G401 (cell line): ENCODE results near the gene SDHB. TPM values are rescaled to one million over a fixed set of nuclear protein-coding genes. Genes with fewer than 3 reads are reported as not detected.

ENCODE experiments used
- DNase-seq: peaks from one replicate; pipeline ENCODE4 v3.0.0-alpha.2; 2015; ENCODE audit warnings: low spot score
- in situ Hi-C: cut with HindIII; loops from 2 replicates; pipeline ENCODE4 v1.10.0; 2016; ENCODE audit warnings: low sequenced_read_pairs, mixed read lengths
- total RNA-seq: library from RNA; depleted of rRNA; stranded (reverse); fragments of >200 nt; shearing (Covaris generic); gene quantifications from 2 replicates; pipeline ENCODE4 v1.2.3, GENCODE V29; 2014

Gene SDHB
- total RNA-seq, 1 experiment from 2014 or later, result 192 TPM

GRCh38 chr1:17053086-17053684 is 647 bp downstream of the SDHB start:
- in situ Hi-C loops, result no loop called here
- no peak for DNase-seq

DNA sequence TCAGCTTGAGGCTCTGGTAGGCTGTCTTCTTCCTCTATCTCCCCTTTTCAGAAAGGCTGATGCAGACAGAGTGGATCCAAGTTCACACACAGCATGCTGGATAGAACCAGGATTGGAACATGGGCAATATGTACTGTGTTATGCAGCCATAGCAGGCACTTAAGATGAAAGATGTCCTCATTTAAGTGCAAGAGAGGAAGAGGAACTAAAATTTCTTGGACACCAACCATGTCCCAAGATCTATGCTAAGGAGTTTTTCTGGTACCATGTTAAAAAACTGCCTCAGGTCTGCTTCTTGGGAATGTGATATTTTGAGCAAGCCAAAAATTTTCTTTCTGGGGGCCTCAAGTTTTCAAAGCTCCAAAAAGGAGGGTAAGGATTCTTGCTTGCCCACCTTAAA is 1.2 kb downstream of the SDHB start:
- DNase-seq, result no peak
- in situ Hi-C loops, result no loop called here

DNA sequence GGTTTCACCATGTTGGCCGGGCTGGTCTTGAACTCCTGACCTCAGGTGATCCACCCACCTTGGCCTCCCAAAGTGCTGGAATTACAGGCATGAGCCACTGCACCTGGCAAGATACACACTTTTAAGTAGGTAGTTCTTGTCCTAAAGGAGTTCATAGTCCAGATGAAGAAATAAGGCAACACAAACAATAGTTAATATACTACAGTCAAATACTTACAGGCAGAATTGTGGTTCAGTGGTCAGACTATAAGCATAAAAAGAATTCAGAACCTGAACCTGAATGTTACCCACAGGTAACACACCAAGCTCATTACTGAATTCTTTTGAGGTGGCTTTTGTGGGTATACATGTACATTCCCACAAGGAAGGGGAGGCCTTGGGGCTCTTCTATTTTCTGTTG is 1.8 kb downstream of the SDHB start:
- no peak for DNase-seq
- in situ Hi-C loops, result no loop called here

- in situ Hi-C loops, result no loop called here
- DNase-seq, result no peak
Measured at GRCh38 chr1:17047924-17048323, 5.9 kb downstream of the SDHB start.

GRCh38 chr1:17046334-17046657 is 7.5 kb downstream of the SDHB start:
- DNase-seq, result no peak
- in situ Hi-C loops, result no loop called here

- DNase-seq, result peak; percentile 83
- in situ Hi-C loops, result no loop called here
Measured at GRCh38 chr1:17045634-17046333, 8.0 kb downstream of the SDHB start.

DNA sequence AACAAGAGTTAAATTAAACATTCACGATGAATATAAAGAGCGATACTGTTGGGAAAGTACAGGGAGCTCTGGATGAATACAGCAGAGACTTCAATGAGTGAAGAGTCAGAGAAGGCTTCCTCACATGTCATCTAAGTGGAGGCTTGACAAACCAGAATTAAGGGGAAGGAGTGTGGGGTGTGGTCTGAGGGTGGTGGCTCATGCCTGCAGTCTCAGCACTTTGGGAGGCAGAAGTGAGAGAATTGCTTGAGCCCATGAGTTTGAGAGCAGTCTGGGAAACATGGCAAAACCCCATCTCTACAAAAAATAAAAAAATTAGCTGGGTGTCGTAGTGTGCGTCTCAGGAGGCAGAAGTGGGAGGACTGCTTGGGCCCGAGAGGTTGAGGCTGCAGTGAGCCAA is 8.7 kb downstream of the SDHB start:
- in situ Hi-C loops, result no loop called here

GRCh38 chr1:17043676-17044075 is 10.2 kb downstream of the SDHB start:
- DNase-seq, result no peak
- in situ Hi-C loops, result loop anchor here (5.0 kb wide), 1 partner anchor 71 kb away; no protein-coding TSS in a partner anchor

More for the DNA sequence above, 8.7 kb downstream of the SDHB start:
- no peak for DNase-seq

DNA sequence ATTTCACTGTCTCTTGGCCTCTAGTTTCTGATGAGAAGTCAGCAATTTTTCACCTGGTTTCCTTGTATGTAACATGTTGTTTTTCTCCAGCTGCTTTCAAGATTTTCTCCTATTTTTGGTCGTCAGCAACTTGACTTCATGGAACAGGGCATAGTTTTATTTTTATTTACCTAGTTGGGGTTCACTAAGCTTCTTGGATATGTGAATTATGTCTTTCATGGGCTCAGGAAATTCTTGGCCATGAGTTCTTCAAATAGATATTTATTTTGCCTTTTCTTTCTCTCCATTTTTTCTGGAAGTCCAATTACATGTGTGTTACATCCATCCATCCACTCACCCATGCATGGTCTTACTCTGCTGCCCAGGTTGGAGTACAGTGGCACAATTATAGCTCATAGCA is 13.7 kb downstream of the SDHB start:
- no peak for DNase-seq
- in situ Hi-C loops, result loop anchor here (5.0 kb wide), 1 partner anchor 68 kb away; no protein-coding TSS in a partner anchor

DNA sequence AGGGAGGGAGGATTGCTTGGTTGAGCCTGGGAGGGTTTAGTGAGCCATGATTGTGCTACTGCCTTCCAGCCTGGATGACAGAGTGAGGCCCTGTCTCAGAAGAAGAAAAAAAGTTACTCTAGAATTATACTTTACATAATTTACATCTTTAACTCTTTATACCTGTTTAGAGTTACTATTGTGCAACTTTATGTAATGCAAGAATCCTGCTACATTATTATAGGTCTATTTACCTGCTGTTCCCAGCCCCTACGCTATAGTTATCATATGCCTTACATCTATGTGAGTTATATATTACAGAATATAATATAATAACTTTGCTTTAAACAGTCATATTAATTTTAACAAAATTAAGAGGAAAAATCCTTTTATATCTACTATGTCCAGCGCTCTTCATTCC is 14.3 kb downstream of the SDHB start:
- DNase-seq, result no peak
- in situ Hi-C loops, result no loop called here

DNA sequence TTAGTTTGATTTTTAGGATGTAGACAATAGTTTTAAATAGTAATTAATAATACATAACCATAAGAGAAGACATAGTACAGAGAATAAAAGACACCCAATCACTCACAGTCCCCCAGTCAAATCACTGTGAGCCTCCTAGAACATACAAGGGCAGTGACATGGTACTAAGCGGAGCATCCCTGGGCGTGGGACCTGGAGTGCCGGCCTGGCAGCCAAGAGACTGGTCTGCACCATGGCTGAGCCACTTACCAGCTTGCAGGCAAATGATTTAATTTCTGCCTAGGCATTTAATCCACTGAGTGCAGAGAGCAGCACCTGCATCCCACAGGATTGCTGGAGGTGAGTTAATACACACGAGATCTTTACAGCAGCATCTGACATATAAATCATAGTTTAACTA is 20.4 kb downstream of the SDHB start:
- DNase-seq, result no peak
- in situ Hi-C loops, result no loop called here

GRCh38 chr1:17032741-17033140 is 21.1 kb downstream of the SDHB start:
- no peak for DNase-seq
- in situ Hi-C loops, result no loop called here

DNA sequence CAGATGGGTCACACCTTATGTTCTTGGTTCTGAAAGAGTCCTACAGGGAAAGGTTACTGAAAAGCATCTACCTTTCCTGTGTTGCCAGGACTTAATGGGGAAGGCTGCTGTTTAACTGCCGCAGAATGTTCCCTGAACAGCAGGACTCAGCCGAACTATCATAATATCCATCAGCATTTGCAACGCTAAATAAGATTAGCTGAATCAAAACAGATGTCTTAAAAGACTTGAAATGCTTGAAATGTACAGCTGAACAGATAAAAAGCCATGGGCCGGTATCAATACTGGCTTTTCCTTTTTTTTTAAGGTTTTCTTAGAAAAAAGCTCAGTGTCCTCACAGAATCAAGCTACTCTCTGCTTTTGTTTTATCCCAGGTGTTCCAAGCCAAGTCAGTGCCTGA is 22.4 kb downstream of the SDHB start:
- DNase-seq, result no peak
- in situ Hi-C loops, result no loop called here

GRCh38 chr1:17030206-17030605 is 23.6 kb downstream of the SDHB start:
- in situ Hi-C loops, result no loop called here

GRCh38 chr1:17028662-17029188 is 25.1 kb downstream of the SDHB start:
- DNase-seq, result no peak
- in situ Hi-C loops, result no loop called here

More at GRCh38 chr1:17030206-17030605, 23.6 kb downstream of the SDHB start:
- no peak for DNase-seq

DNA sequence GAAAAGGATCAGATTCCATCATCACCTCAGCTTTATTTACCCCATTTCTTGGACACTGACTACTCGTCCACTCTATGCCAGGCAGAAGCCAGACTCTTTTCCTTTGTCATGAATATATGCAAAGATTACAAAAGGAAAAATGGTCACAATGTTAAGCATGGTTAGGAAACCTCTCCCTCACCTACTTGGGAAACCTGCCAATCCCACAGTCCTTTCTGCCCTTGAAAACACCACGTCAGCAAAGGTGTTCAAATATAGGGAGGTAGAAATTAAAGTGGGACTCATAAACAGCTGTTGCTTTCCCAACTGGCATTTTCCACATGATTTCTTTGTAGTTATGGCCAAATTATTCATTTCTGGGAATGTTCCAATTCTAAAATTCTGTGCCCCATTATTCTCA is 25.9 kb downstream of the SDHB start:
- in situ Hi-C loops, result no loop called here
- no peak for DNase-seq

GRCh38 chr1:17027403-17027802 is 26.4 kb downstream of the SDHB start:
- no peak for DNase-seq
- in situ Hi-C loops, result no loop called here

DNA sequence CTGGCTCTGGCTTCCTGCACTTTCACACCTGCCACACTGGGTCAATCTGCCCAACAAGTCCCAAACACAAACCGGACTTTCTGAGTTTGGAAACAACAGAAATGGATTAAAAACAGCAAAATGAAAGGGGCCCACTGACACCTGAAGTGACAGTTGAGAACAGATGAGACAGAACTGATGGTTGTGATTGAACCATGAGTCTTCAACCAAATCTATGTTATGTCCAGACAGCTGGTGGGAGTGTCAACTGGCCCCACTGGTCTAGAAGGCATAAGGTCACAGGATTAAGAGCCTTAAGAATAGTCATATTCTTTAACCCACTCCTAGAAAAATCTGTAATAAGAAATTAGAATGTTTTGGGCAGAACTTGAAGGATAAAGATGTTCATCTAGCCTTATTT is 29.1 kb downstream of the SDHB start:
- in situ Hi-C loops, result no loop called here
- DNase-seq, result no peak

GRCh38 chr1:17023573-17023972 is 30.3 kb downstream of the SDHB start:
- DNase-seq, result no peak
- in situ Hi-C loops, result no loop called here

- DNase-seq, result no peak
- in situ Hi-C loops, result no loop called here
Measured at GRCh38 chr1:17023102-17023501, 30.7 kb downstream of the SDHB start.

DNA sequence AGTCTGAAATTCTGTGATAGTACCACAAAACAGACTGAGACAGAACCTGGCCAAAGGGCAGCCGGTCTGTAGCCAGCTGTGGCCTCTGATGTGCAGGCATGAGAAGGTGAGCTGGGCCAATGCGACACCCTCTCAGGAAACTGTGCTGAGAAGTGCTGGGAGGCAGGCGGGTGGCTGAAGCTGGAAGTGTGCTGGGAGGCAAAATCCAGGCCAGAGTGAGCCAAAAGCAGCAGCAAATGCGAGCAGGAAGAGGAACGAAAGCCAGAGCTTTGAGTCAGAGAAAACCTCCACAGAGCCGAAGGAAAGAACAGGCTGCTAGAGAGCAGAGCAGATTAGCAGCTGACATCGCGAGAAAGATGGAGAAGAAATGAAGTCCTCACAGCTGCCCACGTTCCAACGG is 31.9 kb downstream of the SDHB start:
- in situ Hi-C loops, result no loop called here
- no peak for DNase-seq
